HEK293 (cell line): Measurements from ENCODE around the gene PRRG4.

Source experiments
- CTCF ChIP-seq: fragments of 450-650 bp; formaldehyde crosslinking; IDR thresholded peaks from 2 replicates; pipeline ENCODE4 v1.5.1; 2016; ENCODE audit warnings: missing biosample characterization, missing genetic modification characterization
- GLI4 ChIP-seq: fragments of 450-650 bp; formaldehyde crosslinking; IDR thresholded peaks from 2 replicates; pipeline ENCODE4 v1.5.1; 2016; ENCODE audit warnings: missing biosample characterization, missing genetic modification characterization
- ZFP3 ChIP-seq: fragments of 450-650 bp; formaldehyde crosslinking; IDR thresholded peaks from 2 replicates; pipeline ENCODE4 v1.5.1; 2016; ENCODE audit warnings: low read depth, missing biosample characterization, missing genetic modification characterization
- ZNF184 ChIP-seq: fragments of 450-650 bp; IDR thresholded peaks from 2 replicates; pipeline ENCODE4 v1.5.1; 2018; ENCODE audit warnings: missing biosample characterization, mild to moderate bottlenecking, missing genetic modification characterization
- ZNF37A ChIP-seq: fragments of 450-650 bp; IDR thresholded peaks from 2 replicates; pipeline ENCODE4 v1.5.1; 2018; ENCODE audit warnings: missing biosample characterization, missing genetic modification characterization
- ZNF571 ChIP-seq: fragments of 450-650 bp; formaldehyde crosslinking; IDR thresholded peaks from 2 replicates; pipeline ENCODE4 v1.5.0; 2017; ENCODE audit warnings: missing biosample characterization, missing genetic modification characterization

GRCh38 chr11:32843544-32843943 is 13.8 kb downstream of the PRRG4 start:
- TF ChIP-seq GLI4 (tag by site-specific recombination): no peak
- TF ChIP-seq ZNF571 (tag by site-specific recombination): no peak
- TF ChIP-seq CTCF (tag by site-specific recombination): no peak
- TF ChIP-seq ZNF184 (tag by site-specific recombination): no peak
- TF ChIP-seq ZNF37A (tag by site-specific recombination): no peak
- no peak for TF ChIP-seq ZFP3 (tag by site-specific recombination)
